GM18508 (cell line): Measurements from ENCODE around the gene ULBP1.
"Not testable (repeated sequence)": the region's sequence is repeated elsewhere in the genome, so short reads cannot be mapped to it uniquely, and the experiment has no call there.

Experiments used
- ATAC-seq: cut with Tn5 transposase; IDR thresholded peaks from one replicate; pipeline ENCODE4 v1.9.1; 2021; ENCODE audit warnings: moderate number of reproducible peaks; ENCODE audit not compliant: insufficient read depth, unreplicated experiment

ULBP1 gene

GRCh38 chr6:150001295-150002008 lies 37.7 kb downstream of the ULBP1 start:
- no peak for ATAC-seq

- ATAC-seq, result no peak
These were observed 39.0 kb downstream of the ULBP1 start for GRCh38 chr6:150002710-150003109.

- ATAC-seq, result not testable (repeated sequence)
These were observed 39.9 kb downstream of the ULBP1 start for GRCh38 chr6:150003599-150003998.

GRCh38 chr6:150004101-150004782 lies 40.5 kb downstream of the ULBP1 start:
- no peak for ATAC-seq

GRCh38 chr6:150004783-150005717 lies 41.3 kb downstream of the ULBP1 start:
- no peak for ATAC-seq

- no peak for ATAC-seq
These were observed 42.3 kb downstream of the ULBP1 start for GRCh38 chr6:150005761-150006651.

- ATAC-seq, result no peak
These were observed 43.3 kb downstream of the ULBP1 start for GRCh38 chr6:150006961-150007464.

GRCh38 chr6:150008588-150008987 lies 44.8 kb downstream of the ULBP1 start:
- no peak for ATAC-seq

- not testable (repeated sequence) for ATAC-seq
These were observed 49.4 kb downstream of the ULBP1 start for GRCh38 chr6:150012846-150013784.

- not testable (repeated sequence) for ATAC-seq
These were observed 50.3 kb downstream of the ULBP1 start for GRCh38 chr6:150013785-150014622.

- not testable (repeated sequence) for ATAC-seq
These were observed 51.0 kb downstream of the ULBP1 start for GRCh38 chr6:150014623-150015280.

- ATAC-seq, result not testable (repeated sequence)
These were observed 51.7 kb downstream of the ULBP1 start for GRCh38 chr6:150015281-150016001.

GRCh38 chr6:150016324-150017185 lies 52.8 kb downstream of the ULBP1 start:
- no peak for ATAC-seq

GRCh38 chr6:150017186-150017521 lies 53.4 kb downstream of the ULBP1 start:
- not testable (repeated sequence) for ATAC-seq

GRCh38 chr6:150018846-150019580 lies 55.3 kb downstream of the ULBP1 start:
- ATAC-seq, result no peak
